GM23338 (cell line): ENCODE results near the gene GAP43. TPM values are rescaled to one million over a fixed set of nuclear protein-coding genes. Genes with fewer than 3 reads are reported as not detected.

Source experiments
- ATAC-seq: fragments of 200-7000 bp; cut with Tn5 transposase; 3 replicates; pipeline ENCODE4 v1.9.1; 2020
- DNase-seq: peaks from one replicate; pipeline ENCODE4 v3.0.0-alpha.2; 2015; ENCODE audit warnings: low spot score
- H2AFZ ChIP-seq: fragments of 200-600 bp; sonication (generic); 2 replicates; pipeline ENCODE4 v1.8.0; 2016; ENCODE audit warnings: antibody characterized with exemption, mild to moderate bottlenecking, moderate library complexity
- H3F3A ChIP-seq: fragments of 200-600 bp; sonication (generic); replicated peaks from 2 replicates; pipeline ENCODE4 v1.8.0; 2017; ENCODE audit warnings: antibody characterized with exemption, mixed run types, low read depth
- H3K27ac ChIP-seq: fragments of 200-600 bp; sonication (generic); 2 replicates; pipeline ENCODE4 v1.6.1; 2016; ENCODE audit warnings: low read depth
- H3K27me3 ChIP-seq: fragments of 200-600 bp; sonication (generic); 2 replicates; pipeline ENCODE4 v1.8.0; 2016; ENCODE audit warnings: mild to moderate bottlenecking, mixed run types, moderate library complexity; ENCODE audit not compliant: insufficient read depth
- H3K36me3 ChIP-seq: fragments of 200-600 bp; sonication (generic); 2 replicates; pipeline ENCODE4 v1.8.0; 2016; ENCODE audit warnings: mild to moderate bottlenecking; ENCODE audit not compliant: insufficient read depth
- H3K4me1 ChIP-seq: fragments of 200-600 bp; sonication (generic); 2 replicates; pipeline ENCODE4 v1.8.0; 2016; ENCODE audit warnings: mild to moderate bottlenecking, moderate library complexity; ENCODE audit not compliant: insufficient read depth
- H3K4me2 ChIP-seq: fragments of 200-600 bp; sonication (generic); 2 replicates; pipeline ENCODE4 v1.7.1; 2017; ENCODE audit warnings: mixed run types
- H3K4me3 ChIP-seq: fragments of 200-600 bp; sonication (generic); 2 replicates; pipeline ENCODE4 v1.6.1; 2016; ENCODE audit warnings: mixed run types
- H3K79me2 ChIP-seq: fragments of 200-600 bp; sonication (generic); replicated peaks from 2 replicates; pipeline ENCODE4 v1.8.0; 2017; ENCODE audit warnings: mild to moderate bottlenecking; ENCODE audit not compliant: insufficient read depth
- H3K9me2 ChIP-seq: fragments of 200-600 bp; sonication (generic); 2 replicates; pipeline ENCODE4 v1.8.0; 2017; ENCODE audit not compliant: insufficient read depth
- H4K20me1 ChIP-seq: fragments of 200-600 bp; sonication (generic); replicated peaks from 2 replicates; pipeline ENCODE4 v1.8.0; 2017; ENCODE audit warnings: mild to moderate bottlenecking; ENCODE audit not compliant: insufficient read depth
- H3K27ac Mint-ChIP-seq: 2 replicates; pipeline ENCODE4 v1.8.0; 2020; ENCODE audit warnings: inconsistent platforms, mild to moderate bottlenecking, moderate library complexity, mixed read lengths
- H3K27me3 Mint-ChIP-seq: 3 replicates; pipeline ENCODE4 v1.8.0; 2022; ENCODE audit warnings: low read depth, mild to moderate bottlenecking, moderate library complexity, mixed read lengths, inconsistent platforms; ENCODE audit not compliant: insufficient read depth, poor library complexity
- H3K36me3 Mint-ChIP-seq: 3 replicates; pipeline ENCODE4 v1.8.0; 2021; ENCODE audit warnings: low read depth, mild to moderate bottlenecking, inconsistent platforms, moderate library complexity, mixed read lengths
- H3K4me1 Mint-ChIP-seq: 3 replicates; pipeline ENCODE4 v1.8.0; 2020; ENCODE audit warnings: mild to moderate bottlenecking, inconsistent platforms, mixed read lengths
- H3K4me3 Mint-ChIP-seq: 3 replicates; pipeline ENCODE4 v1.8.0; 2021; ENCODE audit warnings: moderate library complexity, mild to moderate bottlenecking, inconsistent platforms, mixed read lengths
- H3K9me3 Mint-ChIP-seq: 3 replicates; pipeline ENCODE4 v1.8.0; 2020; ENCODE audit warnings: moderate library complexity, mild to moderate bottlenecking, inconsistent platforms, mixed read lengths
- CREB1 ChIP-seq: fragments of 250-450 bp; sonication (Bioruptor Pico); IDR thresholded peaks from 2 replicates; pipeline ENCODE4 v1.5.0; 2020; ENCODE audit warnings: low read depth, mild to moderate bottlenecking, moderate library complexity
- CTCF ChIP-seq, 2 experiments: fragments of 200-600 bp in 1 of 2; sonication (generic) in 1 of 2; conservative IDR thresholded peaks; 2 replicates each; pipeline versions ENCODE4 v1.5.1 to v1.6.1; 2016 to 2017; ENCODE audit warnings: antibody characterized with exemption in 2 of 2, low read depth in 2 of 2, mild to moderate bottlenecking in 2 of 2, moderate library complexity in 1 of 2
- EZH2 ChIP-seq: fragments of 200-600 bp; sonication (generic); IDR thresholded peaks from one replicate; pipeline ENCODE4 v1.8.0; 2017; ENCODE audit warnings: antibody characterized with exemption, mild to moderate bottlenecking, low read depth; ENCODE audit not compliant: unreplicated experiment
- EZH2phosphoT487 ChIP-seq: fragments of 200-600 bp; sonication (generic); IDR thresholded peaks from one replicate; pipeline ENCODE4 v1.8.1; 2018; ENCODE audit warnings: antibody characterized with exemption; ENCODE audit not compliant: unreplicated experiment
- JUNB ChIP-seq: IDR thresholded peaks from one replicate; pipeline ENCODE4 v1.6.1; 2016; ENCODE audit warnings: antibody characterized with exemption; ENCODE audit not compliant: unreplicated experiment
- NANOG ChIP-seq: IDR thresholded peaks from 2 replicates; pipeline ENCODE4 v1.6.1; 2016; ENCODE audit warnings: antibody characterized with exemption, borderline replicate concordance
- POLR2AphosphoS5 ChIP-seq: IDR thresholded peaks from 2 replicates; pipeline ENCODE4 v1.6.1; 2016; ENCODE audit warnings: antibody characterized with exemption, low read depth
- REST ChIP-seq: IDR thresholded peaks from one replicate; pipeline ENCODE4 v1.6.1; 2018; ENCODE audit warnings: antibody characterized with exemption; ENCODE audit not compliant: unreplicated experiment
- STAT1 ChIP-seq: IDR thresholded peaks from one replicate; pipeline ENCODE4 v1.6.1; 2016; ENCODE audit warnings: antibody characterized with exemption; ENCODE audit not compliant: unreplicated experiment
- ZNF114 ChIP-seq: fragments of 250-450 bp; sonication (Bioruptor Pico); IDR thresholded peaks from 2 replicates; pipeline ENCODE4 v1.5.0; 2020; ENCODE audit warnings: mild to moderate bottlenecking, moderate library complexity
- ZNF331 ChIP-seq: fragments of 250-450 bp; sonication (Bioruptor Pico); IDR thresholded peaks from 2 replicates; pipeline ENCODE4 v1.5.0; 2020; ENCODE audit warnings: low read depth, mild to moderate bottlenecking, moderate library complexity
- polyA plus RNA-seq: library from polyadenylated mRNA; unstranded; fragments of >200 nt; fragmentation: Nextera tagmentation; extraction: Ambion mirVana; gene quantifications from 2 replicates; pipeline ENCODE4 v1.2.1, GENCODE V29; 2016
- total RNA-seq: library from RNA; depleted of rRNA; stranded (reverse); fragments of >200 nt; shearing (Covaris generic); gene quantifications from 2 replicates; pipeline ENCODE4 v1.2.3, GENCODE V29; 2014
- TF ChIP-seq, protein P1 (sequence below): IDR thresholded peaks from 2 replicates; pipeline ENCODE4 v1.6.1; 2016; ENCODE audit warnings: antibody characterized with exemption
- TF ChIP-seq, protein P2 (sequence below): fragments of 250-450 bp; sonication (Bioruptor Pico); IDR thresholded peaks from 2 replicates; pipeline ENCODE4 v1.5.0; 2020; ENCODE audit warnings: mild to moderate bottlenecking, moderate library complexity

GAP43 gene
- total and polyA plus RNA-seq, 2 experiments from 2014 or later = 16.1 to 48.1 TPM

- Histone ChIP-seq H3K9me2 (no peaks in the 10 kb centered on the region), H3K27me3 (no peaks in the 10 kb centered on the region), H2AFZ (no peak overlapping the region), H3F3A (no peaks in the 10 kb centered on the region), H3K4me2 (no peak overlapping the region), H3K4me1 (peaks cover 4% of the 10 kb centered on the region), H3K27ac (no peak overlapping the region), H3K4me3 (no peak overlapping the region), H4K20me1 (no peaks in the 10 kb centered on the region), H3K36me3 (no peaks in the 10 kb centered on the region), H3K79me2 (no peaks in the 10 kb centered on the region)
- H3K27ac Mint-ChIP-seq = no peak overlapping the region
- H3K4me1 Mint-ChIP-seq = peaks cover 11% of the 10 kb centered on the region
- H3K4me3 Mint-ChIP-seq = no peak overlapping the region
- DNase-seq (no peak), ATAC-seq (no peak)
- H3K36me3 Mint-ChIP-seq = no peaks in the 10 kb centered on the region
- peaks cover 4% of the 10 kb centered on the region for H3K27me3 Mint-ChIP-seq
- H3K9me3 Mint-ChIP-seq = no peaks in the 10 kb centered on the region; the same call in 2 of the 3 replicates
- TF ChIP-seq CREB1 (CRISPR knock-in tag) (no peak), JUNB (no peak), REST (no peak), NANOG (no peak), ZNF114 (CRISPR knock-in tag) (no peak), ZNF331 (CRISPR knock-in tag) (no peak), CTCF (conservative IDR thresholded peaks at IDR 0.05; ENCODE audit: low read depth in 2 of 2) (no peak), EZH2 (no peak), EZH2phosphoT487 (no peak), POLR2AphosphoS5 (no peak), STAT1 (no peak)
- TF ChIP-seq, protein P1, sequence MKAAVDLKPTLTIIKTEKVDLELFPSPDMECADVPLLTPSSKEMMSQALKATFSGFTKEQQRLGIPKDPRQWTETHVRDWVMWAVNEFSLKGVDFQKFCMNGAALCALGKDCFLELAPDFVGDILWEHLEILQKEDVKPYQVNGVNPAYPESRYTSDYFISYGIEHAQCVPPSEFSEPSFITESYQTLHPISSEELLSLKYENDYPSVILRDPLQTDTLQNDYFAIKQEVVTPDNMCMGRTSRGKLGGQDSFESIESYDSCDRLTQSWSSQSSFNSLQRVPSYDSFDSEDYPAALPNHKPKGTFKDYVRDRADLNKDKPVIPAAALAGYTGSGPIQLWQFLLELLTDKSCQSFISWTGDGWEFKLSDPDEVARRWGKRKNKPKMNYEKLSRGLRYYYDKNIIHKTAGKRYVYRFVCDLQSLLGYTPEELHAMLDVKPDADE = no peak
- TF ChIP-seq, protein P2, sequence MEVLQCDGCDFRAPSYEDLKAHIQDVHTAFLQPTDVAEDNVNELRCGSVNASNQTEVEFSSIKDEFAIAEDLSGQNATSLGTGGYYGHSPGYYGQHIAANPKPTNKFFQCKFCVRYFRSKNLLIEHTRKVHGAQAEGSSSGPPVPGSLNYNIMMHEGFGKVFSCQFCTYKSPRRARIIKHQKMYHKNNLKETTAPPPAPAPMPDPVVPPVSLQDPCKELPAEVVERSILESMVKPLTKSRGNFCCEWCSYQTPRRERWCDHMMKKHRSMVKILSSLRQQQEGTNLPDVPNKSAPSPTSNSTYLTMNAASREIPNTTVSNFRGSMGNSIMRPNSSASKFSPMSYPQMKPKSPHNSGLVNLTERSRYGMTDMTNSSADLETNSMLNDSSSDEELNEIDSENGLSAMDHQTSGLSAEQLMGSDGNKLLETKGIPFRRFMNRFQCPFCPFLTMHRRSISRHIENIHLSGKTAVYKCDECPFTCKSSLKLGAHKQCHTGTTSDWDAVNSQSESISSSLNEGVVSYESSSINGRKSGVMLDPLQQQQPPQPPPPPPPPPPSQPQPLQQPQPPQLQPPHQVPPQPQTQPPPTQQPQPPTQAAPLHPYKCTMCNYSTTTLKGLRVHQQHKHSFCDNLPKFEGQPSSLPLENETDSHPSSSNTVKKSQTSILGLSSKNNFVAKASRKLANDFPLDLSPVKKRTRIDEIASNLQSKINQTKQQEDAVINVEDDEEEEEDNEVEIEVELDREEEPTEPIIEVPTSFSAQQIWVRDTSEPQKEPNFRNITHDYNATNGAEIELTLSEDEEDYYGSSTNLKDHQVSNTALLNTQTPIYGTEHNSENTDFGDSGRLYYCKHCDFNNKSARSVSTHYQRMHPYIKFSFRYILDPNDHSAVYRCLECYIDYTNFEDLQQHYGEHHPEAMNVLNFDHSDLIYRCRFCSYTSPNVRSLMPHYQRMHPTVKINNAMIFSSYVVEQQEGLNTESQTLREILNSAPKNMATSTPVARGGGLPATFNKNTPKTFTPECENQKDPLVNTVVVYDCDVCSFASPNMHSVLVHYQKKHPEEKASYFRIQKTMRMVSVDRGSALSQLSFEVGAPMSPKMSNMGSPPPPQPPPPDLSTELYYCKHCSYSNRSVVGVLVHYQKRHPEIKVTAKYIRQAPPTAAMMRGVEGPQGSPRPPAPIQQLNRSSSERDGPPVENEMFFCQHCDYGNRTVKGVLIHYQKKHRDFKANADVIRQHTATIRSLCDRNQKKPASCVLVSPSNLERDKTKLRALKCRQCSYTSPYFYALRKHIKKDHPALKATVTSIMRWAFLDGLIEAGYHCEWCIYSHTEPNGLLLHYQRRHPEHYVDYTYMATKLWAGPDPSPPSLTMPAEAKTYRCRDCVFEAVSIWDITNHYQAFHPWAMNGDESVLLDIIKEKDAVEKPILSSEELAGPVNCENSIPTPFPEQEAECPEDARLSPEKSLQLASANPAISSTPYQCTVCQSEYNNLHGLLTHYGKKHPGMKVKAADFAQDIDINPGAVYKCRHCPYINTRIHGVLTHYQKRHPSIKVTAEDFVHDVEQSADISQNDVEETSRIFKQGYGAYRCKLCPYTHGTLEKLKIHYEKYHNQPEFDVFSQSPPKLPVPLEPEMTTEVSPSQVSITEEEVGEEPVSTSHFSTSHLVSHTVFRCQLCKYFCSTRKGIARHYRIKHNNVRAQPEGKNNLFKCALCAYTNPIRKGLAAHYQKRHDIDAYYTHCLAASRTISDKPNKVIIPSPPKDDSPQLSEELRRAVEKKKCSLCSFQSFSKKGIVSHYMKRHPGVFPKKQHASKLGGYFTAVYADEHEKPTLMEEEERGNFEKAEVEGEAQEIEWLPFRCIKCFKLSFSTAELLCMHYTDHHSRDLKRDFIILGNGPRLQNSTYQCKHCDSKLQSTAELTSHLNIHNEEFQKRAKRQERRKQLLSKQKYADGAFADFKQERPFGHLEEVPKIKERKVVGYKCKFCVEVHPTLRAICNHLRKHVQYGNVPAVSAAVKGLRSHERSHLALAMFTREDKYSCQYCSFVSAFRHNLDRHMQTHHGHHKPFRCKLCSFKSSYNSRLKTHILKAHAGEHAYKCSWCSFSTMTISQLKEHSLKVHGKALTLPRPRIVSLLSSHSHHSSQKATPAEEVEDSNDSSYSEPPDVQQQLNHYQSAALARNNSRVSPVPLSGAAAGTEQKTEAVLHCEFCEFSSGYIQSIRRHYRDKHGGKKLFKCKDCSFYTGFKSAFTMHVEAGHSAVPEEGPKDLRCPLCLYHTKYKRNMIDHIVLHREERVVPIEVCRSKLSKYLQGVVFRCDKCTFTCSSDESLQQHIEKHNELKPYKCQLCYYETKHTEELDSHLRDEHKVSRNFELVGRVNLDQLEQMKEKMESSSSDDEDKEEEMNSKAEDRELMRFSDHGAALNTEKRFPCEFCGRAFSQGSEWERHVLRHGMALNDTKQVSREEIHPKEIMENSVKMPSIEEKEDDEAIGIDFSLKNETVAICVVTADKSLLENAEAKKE = no peak
Observed at GRCh38 chr3:115652738-115653137, 29.4 kb downstream of the GAP43 start.
